ENCODE results near the gene NDUFA5. TPM values are rescaled to one million over a fixed set of nuclear protein-coding genes. Genes with fewer than 3 reads are reported as not detected.

Gene NDUFA5
- total and polyA plus RNA-seq, 2 experiments from 2014 or later, result 55.2 to 207 TPM

DNA sequence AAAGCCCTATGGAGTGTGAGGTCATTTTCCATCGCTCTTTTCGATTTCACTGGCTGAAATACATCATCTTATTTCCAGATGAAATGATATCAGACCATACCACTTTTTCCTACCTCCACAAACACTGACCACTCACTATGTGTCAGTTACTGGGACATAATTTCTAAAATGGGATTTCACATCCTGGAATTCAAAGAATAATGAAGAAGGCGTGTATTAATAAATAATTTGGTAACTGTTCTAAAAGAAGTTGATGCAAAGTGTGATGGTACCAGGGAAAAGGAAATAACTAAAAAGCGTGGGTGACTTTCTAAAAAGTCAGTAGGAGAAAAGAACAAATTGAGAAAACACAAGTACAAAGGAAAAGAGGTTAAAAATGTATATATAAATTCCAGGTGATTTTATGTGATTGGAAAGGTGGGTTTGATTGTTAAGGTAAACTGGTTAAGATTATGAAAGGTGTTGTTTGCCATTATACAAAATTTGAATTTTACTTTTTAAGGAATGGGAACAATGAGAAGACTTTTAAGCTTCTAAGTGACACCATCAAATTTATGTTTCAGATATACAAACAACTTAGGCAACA lies 764 bp upstream of the NDUFA5 start:
- peaks cover 10% of the 10 kb centered on the region; the same call in 1 of the 2 replicates for H3K4me1 ChIP-seq (ENCODE audit: insufficient read depth)
- peaks cover 38% of the 10 kb centered on the region for H3K79me2 ChIP-seq (replicated peaks; ENCODE audit: insufficient read depth)
- peak overlapping the region; percentile 70 for H2AFZ ChIP-seq
- Mint-ChIP-seq H3K36me3 (ENCODE audit: low read depth) (0 out of 3 replicates have a peak, but pooled peaks cover 2% of the 10 kb centered on the region), H3K4me1 (no peaks in the 10 kb centered on the region; the same call in 1 of the 3 replicates), H3K27me3 (ENCODE audit: insufficient read depth, low read depth, poor library complexity) (no peaks in the 10 kb centered on the region), H3K9me3 (no peaks in the 10 kb centered on the region), H3K27ac (no peak overlapping the region), H3K4me3 (no peak overlapping the region)
- TF ChIP-seq ZNF331 (CRISPR knock-in tag; IDR thresholded peaks at IDR 0.05; ENCODE audit: low read depth), result no peak
- no peak for TF ChIP-seq JUNB (IDR thresholded peaks at IDR 0.05; ENCODE audit: unreplicated experiment)
- no peak for TF ChIP-seq EZH2phosphoT487 (IDR thresholded peaks at IDR 0.05; ENCODE audit: unreplicated experiment)
- no peak for TF ChIP-seq POLR2AphosphoS5 (IDR thresholded peaks at IDR 0.05; ENCODE audit: low read depth)
- no peak for TF ChIP-seq CTCF (conservative IDR thresholded peaks at IDR 0.05; ENCODE audit: low read depth in 2 of 2)
- no peak for TF ChIP-seq EZH2 (IDR thresholded peaks at IDR 0.05; ENCODE audit: low read depth, unreplicated experiment)
- no peak for TF ChIP-seq CREB1 (CRISPR knock-in tag; IDR thresholded peaks at IDR 0.05; ENCODE audit: low read depth)
- TF ChIP-seq ZNF114 (CRISPR knock-in tag; IDR thresholded peaks at IDR 0.05), result no peak
- TF ChIP-seq REST (IDR thresholded peaks at IDR 0.05; ENCODE audit: unreplicated experiment), result no peak
- TF ChIP-seq ETS1 (IDR thresholded peaks at IDR 0.05), result no peak
- TF ChIP-seq NANOG (IDR thresholded peaks at IDR 0.05; ENCODE audit: borderline replicate concordance), result no peak
- TF ChIP-seq, protein P1, sequence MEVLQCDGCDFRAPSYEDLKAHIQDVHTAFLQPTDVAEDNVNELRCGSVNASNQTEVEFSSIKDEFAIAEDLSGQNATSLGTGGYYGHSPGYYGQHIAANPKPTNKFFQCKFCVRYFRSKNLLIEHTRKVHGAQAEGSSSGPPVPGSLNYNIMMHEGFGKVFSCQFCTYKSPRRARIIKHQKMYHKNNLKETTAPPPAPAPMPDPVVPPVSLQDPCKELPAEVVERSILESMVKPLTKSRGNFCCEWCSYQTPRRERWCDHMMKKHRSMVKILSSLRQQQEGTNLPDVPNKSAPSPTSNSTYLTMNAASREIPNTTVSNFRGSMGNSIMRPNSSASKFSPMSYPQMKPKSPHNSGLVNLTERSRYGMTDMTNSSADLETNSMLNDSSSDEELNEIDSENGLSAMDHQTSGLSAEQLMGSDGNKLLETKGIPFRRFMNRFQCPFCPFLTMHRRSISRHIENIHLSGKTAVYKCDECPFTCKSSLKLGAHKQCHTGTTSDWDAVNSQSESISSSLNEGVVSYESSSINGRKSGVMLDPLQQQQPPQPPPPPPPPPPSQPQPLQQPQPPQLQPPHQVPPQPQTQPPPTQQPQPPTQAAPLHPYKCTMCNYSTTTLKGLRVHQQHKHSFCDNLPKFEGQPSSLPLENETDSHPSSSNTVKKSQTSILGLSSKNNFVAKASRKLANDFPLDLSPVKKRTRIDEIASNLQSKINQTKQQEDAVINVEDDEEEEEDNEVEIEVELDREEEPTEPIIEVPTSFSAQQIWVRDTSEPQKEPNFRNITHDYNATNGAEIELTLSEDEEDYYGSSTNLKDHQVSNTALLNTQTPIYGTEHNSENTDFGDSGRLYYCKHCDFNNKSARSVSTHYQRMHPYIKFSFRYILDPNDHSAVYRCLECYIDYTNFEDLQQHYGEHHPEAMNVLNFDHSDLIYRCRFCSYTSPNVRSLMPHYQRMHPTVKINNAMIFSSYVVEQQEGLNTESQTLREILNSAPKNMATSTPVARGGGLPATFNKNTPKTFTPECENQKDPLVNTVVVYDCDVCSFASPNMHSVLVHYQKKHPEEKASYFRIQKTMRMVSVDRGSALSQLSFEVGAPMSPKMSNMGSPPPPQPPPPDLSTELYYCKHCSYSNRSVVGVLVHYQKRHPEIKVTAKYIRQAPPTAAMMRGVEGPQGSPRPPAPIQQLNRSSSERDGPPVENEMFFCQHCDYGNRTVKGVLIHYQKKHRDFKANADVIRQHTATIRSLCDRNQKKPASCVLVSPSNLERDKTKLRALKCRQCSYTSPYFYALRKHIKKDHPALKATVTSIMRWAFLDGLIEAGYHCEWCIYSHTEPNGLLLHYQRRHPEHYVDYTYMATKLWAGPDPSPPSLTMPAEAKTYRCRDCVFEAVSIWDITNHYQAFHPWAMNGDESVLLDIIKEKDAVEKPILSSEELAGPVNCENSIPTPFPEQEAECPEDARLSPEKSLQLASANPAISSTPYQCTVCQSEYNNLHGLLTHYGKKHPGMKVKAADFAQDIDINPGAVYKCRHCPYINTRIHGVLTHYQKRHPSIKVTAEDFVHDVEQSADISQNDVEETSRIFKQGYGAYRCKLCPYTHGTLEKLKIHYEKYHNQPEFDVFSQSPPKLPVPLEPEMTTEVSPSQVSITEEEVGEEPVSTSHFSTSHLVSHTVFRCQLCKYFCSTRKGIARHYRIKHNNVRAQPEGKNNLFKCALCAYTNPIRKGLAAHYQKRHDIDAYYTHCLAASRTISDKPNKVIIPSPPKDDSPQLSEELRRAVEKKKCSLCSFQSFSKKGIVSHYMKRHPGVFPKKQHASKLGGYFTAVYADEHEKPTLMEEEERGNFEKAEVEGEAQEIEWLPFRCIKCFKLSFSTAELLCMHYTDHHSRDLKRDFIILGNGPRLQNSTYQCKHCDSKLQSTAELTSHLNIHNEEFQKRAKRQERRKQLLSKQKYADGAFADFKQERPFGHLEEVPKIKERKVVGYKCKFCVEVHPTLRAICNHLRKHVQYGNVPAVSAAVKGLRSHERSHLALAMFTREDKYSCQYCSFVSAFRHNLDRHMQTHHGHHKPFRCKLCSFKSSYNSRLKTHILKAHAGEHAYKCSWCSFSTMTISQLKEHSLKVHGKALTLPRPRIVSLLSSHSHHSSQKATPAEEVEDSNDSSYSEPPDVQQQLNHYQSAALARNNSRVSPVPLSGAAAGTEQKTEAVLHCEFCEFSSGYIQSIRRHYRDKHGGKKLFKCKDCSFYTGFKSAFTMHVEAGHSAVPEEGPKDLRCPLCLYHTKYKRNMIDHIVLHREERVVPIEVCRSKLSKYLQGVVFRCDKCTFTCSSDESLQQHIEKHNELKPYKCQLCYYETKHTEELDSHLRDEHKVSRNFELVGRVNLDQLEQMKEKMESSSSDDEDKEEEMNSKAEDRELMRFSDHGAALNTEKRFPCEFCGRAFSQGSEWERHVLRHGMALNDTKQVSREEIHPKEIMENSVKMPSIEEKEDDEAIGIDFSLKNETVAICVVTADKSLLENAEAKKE (CRISPR knock-in tag; IDR thresholded peaks at IDR 0.05), result no peak
- TF ChIP-seq STAT1 (IDR thresholded peaks at IDR 0.05; ENCODE audit: unreplicated experiment), result no peak
- peaks cover 4% of the 10 kb centered on the region for H3K36me3 ChIP-seq (ENCODE audit: insufficient read depth)
- no peaks in the 10 kb centered on the region for H4K20me1 ChIP-seq (replicated peaks; ENCODE audit: insufficient read depth)
- H3F3A ChIP-seq (replicated peaks; ENCODE audit: low read depth), result no peaks in the 10 kb centered on the region
- DNase-seq (ENCODE audit: low spot score) (no peak), ATAC-seq (no peak)
- H3K4me3 ChIP-seq, result peak overlapping the region; percentile 76
- H3K4me2 ChIP-seq, result peak overlapping the region; percentile 70
- H3K9me2 ChIP-seq (ENCODE audit: insufficient read depth), result no peaks in the 10 kb centered on the region
- no peaks in the 10 kb centered on the region for H3K27me3 ChIP-seq (ENCODE audit: insufficient read depth)
- peak overlapping the region; percentile 73 for H3K27ac ChIP-seq (ENCODE audit: low read depth)
